HG02973 (cell line): ENCODE measurements around the gene IGSF3.
"Not testable (repeated sequence)": the region's sequence is repeated elsewhere in the genome, so short reads cannot be mapped to it uniquely, and the experiment has no call there.

ENCODE experiments used
- ATAC-seq: cut with Tn5 transposase; IDR thresholded peaks from one replicate; pipeline ENCODE4 v1.9.1; 2021; ENCODE audit warnings: moderate library complexity; ENCODE audit not compliant: unreplicated experiment

The IGSF3 gene

DNA sequence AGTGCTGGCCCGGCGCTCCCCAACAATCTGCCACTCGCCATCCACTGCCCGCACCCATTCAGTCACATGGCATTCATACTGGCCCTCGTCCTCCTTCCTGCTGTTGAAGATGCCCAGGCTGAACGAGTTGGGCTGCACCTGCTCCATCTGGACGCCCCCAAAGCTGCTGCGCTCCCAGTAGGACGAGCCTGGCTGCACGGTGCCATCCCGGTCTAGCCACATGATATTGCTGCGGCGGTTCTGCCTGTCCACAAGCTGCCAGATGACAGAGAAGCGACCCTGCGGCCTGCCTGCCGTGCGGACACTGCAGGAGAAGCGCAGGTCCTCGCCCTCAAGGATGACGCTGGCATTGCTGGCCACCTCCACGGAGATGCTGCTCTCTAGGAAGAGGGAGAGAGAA is 63.9 kb downstream of the IGSF3 start:
- ATAC-seq: not testable (repeated sequence)

- not testable (repeated sequence) for ATAC-seq
Observed at GRCh38 chr1:116599369-116599768, 68.2 kb downstream of the IGSF3 start.

GRCh38 chr1:116598420-116599036 is 69.0 kb downstream of the IGSF3 start:
- ATAC-seq: not testable (repeated sequence)

GRCh38 chr1:116597388-116597787 is 70.1 kb downstream of the IGSF3 start:
- peak; percentile 83 for ATAC-seq

DNA sequence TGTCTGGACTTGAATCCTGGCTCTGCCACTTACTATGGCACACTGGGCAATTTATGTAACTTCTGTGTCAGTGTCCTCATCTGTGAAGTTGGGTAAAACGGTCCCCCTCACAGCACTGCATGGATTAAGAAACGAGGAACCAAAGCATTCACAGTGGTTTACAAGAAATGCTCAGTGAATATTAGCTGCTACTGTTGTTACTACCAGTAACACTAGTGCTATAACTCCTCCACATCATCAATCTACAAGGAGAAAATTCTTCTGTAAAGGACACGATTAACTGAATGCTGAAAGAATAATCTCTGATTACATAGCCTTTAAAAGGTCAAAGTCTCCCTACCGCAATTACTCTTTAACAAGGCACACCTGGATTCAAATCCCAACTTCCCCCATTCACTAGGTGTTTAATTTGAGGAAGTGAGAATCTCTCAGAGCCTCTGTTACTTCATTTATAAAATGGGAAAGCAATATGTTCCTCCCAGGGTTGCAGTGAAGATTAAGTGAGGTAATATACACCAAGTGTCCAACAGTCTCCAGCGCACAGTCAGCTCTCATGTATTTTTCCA is 70.7 kb downstream of the IGSF3 start:
- not testable (repeated sequence) for ATAC-seq

DNA sequence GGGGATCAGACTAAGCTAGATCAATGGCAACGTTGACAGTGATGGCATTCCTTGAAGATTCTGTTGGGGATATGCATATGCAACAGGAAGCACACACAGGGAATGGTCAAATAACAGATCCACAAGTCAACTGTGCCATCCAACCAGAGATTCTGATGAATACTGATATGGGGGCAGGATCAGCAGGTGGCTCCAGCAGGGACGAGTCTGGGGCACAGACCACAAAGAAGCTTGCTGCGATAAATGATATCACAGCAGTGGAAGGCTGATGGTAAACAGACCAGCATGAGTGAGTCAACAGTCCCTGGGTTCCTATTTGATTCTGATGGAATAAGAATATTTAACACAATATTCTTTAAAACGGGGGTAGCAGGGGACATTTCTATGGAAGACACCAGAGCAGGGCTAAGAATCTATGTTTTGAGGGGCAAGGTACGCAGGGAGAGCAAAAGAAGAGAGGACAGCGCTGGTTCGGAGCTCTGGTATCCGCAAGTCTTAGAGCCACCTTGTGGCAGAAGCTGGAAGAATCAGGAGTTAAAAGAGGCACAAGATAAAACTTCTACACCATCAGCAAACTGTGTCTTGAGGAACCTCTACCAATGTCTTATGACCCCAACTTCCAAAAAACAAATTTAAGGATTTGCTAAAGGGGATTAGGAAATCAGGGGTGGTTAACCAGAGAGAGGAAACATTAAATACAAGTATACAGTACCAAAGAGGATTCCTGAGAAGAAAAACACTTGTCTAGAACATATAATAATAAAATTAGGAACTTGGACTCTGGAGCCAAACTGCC is 71.4 kb downstream of the IGSF3 start:
- not testable (repeated sequence) for ATAC-seq

- not testable (repeated sequence) for ATAC-seq
Observed at GRCh38 chr1:116595065-116595840, 72.3 kb downstream of the IGSF3 start.

DNA sequence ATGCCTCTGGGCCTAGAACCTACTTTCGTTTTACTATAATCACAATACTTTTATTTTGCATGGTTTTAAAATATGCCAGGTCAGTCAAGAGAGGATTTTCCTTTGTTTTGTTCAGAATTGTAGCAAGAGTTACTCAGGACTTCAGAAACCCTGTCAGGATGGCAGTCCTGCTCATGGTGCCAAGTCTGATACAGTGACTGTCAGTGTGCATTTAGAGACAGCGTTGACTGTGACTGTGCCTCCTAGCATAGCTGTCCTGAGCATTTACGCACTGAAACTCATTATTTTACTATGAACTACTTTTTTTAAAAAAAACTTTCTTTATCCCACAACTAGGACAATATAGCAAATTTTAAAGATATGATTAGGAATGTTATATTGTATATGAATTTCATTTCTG is 73.6 kb downstream of the IGSF3 start:
- ATAC-seq: not testable (repeated sequence)

- not testable (repeated sequence) for ATAC-seq
Observed at GRCh38 chr1:116593401-116593800, 74.1 kb downstream of the IGSF3 start.

- not testable (repeated sequence) for ATAC-seq
Observed at GRCh38 chr1:116591951-116592605, 75.5 kb downstream of the IGSF3 start.

DNA sequence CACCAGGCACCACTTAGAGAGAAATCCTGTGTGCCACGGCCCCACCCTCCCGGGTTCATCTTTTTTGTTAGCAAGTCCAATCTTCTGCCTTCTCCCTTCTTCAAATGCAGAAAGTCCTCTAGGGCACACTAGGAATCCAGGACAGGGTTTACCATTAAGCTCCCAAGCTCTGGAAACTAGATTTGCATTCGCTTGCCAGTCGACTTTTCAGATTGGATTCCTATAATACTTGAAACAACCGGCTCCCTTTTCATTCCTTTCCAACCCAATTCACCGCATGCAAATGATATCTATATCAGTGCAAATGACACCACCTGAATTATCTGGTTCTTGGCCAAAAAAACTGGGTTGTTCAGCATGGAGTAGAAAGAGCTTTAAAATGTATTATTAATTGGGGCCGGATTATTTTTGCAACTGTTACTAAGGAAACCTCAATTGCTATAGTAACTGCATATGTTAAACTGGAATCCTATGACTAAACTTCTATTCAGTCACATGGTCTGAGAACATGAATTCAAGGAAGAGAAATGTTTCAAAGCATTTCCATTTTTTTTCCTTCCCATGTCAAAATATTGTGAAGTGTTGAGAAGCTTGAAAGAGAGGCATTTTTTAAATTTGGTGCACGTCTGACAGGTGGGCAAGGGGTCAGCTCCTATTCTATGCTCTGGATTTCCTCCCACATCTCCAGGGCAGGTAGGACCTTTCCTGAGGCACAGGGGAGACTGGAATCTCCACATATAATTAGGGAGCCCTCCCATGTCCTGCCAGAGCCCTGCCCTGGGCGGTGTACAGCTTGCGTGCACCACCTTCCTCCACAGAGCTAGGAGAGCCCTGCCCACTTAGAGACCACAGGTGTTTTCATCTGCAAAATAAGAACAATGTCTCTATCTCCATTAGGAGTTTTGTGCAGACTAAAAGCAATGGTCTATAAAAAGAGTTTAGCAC is 76.3 kb downstream of the IGSF3 start:
- not testable (repeated sequence) for ATAC-seq

- ATAC-seq: not testable (repeated sequence)
Observed at GRCh38 chr1:116590359-116591005, 77.1 kb downstream of the IGSF3 start.

- ATAC-seq: not testable (repeated sequence)
Observed at GRCh38 chr1:116589101-116589735, 78.3 kb downstream of the IGSF3 start.

- ATAC-seq: no peak
Observed at GRCh38 chr1:116587501-116588227, 79.9 kb downstream of the IGSF3 start.

GRCh38 chr1:116586741-116587143 is 80.8 kb downstream of the IGSF3 start:
- ATAC-seq: no peak

DNA sequence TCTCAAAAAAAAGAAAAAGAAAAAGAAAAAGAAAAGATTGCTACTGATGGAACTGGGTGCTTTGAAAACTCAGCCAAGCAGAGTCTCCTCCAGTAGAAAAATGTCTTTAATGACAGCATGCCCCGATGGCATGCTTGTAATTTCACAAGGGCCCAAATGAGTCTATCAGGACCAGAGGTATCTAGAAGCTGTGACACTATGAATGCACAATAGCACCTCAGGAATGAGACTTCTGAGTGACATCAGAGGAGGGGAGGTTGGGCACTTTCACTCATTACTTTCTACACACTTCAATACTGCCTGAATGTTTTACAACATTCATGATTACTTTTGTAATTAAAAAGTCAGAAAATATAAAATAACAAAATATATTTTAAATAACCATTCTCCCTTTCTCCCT is 81.6 kb downstream of the IGSF3 start:
- no peak for ATAC-seq

DNA sequence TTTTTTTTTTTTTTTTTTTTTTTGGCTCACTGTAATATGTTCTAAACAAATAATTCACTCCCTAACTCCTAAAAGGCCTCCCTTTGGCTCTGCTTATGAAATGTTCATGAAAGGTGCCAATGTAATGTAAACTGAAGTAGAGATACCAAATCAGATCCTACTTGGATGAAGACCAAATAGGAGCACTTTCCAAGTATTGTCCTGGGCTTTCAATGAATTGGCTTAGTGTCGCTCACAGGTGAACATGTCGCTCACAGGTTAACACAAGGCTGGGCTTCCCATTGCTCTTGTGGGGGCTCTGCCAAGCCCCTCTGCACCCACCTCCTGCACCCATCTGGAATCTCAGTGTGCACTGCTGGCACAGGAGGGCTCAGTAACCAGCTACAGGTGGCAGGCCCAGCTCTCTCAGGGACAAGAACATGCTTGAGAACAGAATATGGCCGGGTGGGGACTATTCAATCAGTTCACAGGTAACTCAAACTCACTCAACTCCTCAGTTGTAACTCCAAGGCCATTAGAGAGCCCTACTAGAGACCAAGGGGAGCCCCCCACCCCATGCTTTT is 86.1 kb downstream of the IGSF3 start:
- no peak for ATAC-seq
